Measurements from ENCODE around the gene NOL4L.

The NOL4L gene

DNA sequence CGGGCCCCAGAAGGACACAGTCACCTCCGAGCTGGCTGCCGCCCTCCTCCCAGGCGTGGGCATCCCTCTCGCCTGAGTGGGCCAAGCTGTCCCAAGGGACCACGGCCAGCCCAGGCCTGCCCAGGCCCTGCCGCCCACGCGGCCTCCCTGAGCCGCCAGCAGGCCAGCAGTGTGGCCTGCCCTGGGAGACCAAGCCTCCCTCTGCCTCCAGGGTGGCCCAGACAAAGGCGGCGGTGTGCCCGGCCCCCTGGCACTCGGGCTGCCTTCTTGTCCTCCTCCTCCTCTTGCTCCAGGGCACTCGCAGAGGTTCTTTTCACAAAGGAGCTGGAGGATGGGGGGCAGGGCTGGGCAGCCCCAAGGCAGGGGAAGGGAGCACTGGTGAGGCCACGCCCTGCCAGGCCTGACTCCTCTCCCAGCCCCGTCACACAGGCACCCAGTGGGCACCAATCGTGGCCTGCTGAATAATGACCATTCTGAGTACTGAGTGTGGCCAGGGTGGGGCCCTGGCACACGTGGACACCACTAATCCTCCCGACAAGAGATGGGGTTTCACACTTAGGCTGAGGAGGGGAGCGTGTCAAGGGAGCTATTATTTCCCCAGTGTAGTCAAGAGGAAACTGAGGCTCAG is 25.3 kb downstream of the NOL4L start:
- no peak for DNase-seq

DNA sequence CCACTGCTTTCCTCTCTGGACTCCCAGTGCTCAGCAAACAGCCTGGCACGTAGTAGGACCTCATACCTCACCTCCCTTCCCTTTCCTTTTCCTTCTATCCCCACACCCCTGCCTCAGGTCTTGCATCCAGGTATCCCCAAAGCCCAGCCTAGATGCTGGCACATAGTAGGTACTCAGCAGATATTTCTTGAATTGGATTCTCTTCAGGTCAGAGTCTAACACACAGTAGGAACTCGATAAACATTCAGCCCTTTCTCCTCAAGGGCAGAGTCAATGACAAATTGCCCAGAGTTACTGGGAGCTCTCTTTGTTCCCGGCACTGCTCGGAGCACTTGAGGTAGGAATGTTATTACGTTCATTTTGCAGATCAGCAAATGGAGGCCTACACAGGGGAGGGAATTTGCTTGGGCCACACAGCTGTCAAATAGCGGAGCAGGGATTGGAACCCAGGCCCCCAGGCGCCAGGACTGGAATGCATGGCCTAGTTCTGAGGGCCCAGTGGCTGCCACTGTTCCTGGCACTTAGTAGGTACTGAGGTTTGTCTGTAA is 25.9 kb downstream of the NOL4L start:
- DNase-seq, result no peak

DNA sequence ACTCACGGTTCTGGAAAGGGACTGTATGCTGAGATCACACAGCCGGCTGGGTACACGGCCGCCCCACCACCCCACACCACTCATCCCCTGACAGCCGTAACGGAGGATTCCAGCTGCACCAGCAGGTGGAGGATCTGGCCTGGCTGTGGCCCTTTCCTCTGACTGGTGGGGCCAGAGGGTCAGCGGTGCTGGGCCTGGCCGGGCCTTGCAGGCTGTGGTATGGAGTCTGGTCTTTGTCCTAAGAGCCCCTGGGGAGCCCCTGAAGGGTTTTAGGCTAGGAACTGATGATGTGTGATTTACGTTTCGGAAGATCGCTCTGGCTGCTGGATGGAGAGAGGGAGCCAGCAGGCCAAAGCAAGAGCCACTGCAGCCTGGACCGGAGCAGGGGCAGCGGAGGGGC is 26.6 kb downstream of the NOL4L start:
- no peak for DNase-seq

DNA sequence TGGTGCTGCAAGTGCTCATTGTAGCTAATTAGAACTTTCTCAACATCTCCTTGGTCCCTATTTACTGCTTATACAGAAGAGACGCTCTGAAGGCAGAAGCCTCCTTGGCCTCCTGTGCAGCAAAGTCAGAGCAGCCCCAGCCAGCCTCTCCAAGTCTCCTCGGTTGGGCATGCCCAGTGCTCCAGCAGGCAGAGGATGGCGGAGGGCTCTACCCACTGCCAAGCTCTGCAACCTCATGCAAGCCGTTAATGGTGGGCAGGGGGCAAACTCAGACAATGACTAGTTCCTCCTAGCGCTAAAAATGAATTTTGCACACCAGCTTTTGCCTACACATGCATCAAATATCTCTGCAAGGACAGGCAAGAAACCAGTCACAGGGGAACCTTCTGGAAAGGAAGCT is 27.8 kb downstream of the NOL4L start:
- no peak for DNase-seq

DNA sequence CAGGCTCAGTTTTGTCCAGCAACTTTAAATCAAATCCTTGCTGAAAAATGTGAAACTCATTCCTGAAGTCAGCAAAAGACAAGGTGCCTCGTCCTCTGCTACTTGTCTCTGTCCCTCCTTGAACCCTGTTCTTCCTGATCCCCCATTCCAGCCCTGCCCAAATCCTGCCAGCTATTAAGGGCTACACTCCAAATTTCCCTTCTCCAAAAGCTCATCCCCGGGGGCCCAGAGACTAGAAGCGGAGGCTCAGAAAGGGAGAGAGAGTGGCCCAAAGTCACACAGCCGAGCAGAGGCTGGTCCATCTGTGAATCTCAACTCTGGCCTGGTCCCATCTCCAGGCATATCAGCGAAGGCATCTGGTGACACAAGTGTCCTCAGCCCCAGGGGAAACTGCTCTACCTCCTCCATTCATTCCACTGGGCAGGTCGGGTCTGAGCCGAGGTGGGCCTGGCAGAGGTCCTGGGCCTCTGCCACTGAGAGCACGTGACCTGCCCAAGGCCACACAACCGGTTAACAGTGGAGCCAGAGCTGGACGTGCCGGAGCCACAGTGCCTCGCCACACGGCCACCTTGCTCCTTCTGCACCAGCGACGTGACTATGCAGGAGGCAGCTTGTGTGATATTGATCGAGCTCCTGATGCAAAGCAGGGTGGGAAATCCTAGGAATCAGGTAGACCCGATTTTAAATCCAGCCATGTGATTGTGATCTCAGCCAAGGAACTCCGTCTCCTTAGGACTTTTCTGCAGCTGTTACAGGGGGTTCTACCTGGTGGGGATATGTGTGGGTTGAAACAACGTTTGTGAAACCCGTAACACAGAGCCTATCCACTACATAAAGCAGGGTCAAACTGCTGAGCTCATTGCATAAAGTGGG is 28.6 kb downstream of the NOL4L start:
- DNase-seq, result no peak

DNA sequence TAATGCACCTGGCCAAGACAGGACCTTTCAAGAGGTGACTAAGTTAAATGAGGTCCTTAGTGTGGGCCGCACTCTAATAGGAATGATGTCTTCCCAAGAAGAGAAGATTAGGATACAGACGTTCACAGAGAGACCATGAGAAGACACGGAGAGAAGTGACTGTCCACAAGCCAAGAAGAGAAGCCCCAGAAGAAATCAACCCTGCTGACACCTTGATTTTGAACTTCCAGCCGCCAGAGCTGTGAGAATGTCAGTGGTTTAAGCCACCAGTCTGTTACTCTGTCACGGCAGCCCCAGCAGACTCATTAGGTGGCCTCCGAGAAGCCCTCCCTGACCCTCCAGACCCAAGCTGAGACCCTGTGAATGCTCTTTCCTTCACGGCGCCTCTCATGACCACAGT is 29.5 kb downstream of the NOL4L start:
- DNase-seq, result no peak

DNA sequence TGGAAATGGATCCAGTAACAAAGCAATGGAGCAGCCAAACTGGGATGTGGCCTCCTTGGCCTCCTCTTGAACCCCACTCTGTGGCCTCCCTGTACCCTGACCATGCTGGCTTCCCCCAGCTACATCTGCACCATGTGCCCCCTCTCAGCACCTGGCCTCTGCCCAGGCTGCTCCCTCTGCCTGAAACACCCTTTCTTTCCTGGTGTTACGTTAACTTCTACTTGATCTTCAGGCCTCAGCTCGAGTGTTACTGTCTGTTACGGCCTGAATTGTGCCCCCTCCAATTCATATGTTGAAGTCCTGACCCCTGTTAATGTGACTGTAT is 30.2 kb downstream of the NOL4L start:
- DNase-seq, result no peak

DNA sequence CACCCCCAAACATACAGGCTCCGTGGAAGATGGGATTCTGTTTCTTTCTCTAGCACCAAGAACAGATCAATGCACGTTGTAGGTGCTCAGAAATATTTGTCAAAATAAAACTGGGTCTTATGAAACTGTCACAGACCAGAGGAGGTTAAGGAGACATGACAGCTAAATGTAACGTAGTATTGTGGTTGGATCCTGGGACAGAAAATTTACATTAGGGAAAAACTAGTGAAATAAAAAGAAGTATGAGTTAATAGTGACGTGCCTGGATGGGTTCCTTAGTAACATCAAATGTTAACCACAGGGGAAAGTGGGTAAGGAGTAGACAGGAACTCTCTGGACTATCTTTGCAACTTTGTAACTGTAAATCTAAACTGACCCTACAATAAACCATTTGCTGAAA is 31.5 kb downstream of the NOL4L start:
- DNase-seq, result no peak

DNA sequence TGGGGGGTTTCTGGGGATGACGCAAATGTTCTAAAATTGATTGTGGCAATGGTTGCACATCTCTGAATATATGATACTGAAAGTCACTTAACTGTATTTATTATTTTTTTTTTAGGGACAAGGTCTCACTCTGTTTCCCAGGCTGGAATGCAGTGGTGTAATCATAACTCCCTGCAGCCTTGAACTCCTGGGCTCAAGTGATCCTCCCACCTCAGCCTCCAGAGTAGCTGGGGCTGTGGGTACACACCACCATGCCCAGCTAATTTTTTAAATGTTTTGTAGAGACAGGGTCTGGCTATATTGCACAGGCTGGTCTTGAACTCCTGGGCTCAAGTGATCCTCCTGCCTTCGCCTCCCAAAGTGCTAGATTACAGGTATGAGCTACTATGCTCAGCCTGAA is 33.4 kb downstream of the NOL4L start:
- no peak for DNase-seq

DNA sequence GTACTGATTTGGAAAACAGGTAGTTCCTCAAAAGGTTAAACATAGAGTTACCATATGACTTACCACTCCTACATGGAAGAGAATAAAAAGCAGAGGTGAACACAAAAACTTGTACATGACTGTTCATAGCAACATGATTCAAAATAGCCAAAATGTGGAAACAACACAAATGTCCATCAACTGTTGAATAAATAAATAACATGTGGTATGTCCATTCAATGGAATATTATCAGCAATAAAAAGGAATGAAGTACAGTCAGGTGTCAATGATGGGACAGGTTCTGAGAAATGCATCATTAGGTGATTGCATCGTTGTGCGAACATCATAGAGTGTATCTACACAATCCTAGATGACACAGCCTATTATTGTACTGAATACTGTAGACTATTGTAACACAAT is 35.3 kb downstream of the NOL4L start:
- no peak for DNase-seq

DNA sequence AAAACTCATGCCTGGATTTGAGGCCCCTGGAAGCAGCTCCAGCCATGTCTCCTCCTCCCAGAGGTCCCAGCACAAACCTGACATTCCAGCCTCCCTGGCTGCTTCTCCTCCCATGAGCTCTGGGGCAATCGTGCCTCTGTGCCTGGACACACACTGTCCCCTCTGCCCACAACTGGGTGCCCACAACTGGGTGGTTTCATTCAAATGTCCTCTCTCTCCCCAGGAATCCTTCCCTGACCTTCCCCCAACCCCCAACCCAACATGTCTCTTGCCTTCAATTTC is 37.4 kb downstream of the NOL4L start:
- no peak for DNase-seq

DNA sequence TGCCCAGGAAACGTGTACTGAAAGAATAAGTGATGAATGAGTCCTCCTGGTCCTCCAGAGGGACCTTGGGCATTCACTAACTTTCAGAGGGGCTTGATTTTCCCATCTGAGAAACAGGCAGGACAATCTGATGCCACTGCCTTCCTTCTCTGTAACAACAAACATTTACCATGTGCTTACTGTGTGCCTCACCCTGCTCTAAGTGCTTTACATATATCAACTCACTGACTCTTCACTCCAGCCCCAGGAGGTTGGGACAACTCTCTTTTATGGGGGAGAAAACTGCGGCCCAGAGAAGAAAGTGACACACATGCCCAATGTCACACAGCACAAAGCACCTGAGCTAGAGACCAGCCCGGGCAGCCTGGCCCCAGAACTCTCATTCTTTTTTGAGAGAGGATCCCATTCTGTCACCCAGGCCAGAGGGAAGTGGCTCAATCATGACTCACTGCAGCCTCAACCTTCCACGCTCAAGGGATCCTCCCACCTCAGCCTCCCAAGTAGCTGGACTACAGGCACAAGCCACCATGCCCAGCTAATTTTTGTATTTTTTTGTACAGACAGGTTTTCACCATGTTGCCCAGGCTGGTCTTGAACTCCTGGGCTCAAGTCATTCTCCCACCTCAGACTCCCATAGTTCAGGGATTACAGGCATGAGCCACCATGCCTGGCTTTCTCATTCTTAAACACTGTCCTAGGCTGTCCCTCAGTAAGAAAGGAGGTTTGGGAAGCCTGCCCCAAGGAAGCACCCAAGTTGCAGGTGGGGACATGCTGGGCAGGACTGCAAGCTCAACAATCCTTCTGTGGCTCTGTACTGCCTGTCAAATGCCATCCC is 38.0 kb downstream of the NOL4L start:
- DNase-seq, result no peak

DNA sequence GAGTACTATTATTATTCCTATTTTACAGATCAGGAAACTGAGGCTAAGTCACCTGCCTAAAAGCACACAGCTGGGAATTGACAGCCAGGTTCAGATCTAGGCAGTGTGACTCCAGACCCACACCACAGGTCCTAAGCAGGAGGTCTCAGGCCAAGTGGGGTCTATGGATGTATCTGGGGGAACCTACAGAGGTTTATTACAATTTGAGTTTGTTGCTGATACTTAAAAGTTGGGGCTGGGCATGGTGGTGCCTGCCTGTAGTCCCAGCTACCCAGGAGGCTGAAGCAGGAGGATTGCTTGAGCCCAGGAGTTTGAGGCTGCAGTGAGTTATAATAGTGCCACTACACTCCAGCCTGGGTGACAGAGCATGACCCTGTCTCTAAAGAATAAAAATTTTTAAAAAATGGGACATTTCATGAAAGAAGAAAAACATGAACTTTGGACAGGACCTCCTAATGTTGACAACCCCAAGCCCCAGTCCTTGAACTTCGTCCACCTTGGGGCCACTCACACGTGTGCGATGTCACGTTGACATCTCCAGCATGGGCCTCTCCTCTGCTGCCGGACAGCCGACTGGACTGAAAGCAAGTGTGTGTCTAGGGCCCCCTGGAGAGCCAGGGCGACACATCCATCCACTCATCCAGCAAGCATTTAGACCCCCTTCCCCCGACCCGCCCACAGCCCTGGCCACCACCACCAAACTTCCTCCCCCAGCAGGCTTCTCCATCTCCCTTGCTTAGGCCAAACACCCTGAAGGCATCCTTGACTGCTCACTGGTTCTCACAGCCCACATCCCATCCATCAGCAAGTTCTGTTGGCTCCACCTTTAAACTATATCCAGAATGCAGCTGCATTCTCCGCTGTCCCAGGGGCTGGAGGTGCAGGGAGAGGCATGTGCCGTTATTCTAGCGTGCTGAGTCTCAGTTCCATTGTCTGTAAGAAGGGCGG is 40.0 kb downstream of the NOL4L start:
- no peak for DNase-seq

DNA sequence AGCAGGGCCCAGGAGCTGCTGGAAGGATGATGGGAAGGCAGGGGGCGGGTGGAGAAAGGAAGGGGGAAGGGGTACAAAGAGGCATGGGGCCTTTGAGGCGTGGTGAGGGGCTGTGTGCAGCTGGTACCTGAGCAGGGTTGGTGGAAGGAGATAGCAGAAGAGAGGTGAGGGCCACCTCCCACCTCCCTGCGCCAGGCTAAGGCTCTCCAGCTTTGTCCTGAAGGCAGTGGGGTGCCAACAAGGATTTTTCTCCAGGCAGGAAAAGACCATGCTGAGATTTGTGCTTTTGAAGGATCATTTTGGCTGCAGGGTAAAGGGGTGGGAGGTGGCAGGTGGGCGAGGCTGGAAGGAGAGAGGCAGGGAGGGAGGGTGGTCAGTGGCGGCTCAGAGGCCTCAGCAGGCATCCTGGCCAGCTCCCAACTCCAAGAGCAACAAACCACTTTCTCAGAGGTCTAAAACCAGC is 40.8 kb downstream of the NOL4L start:
- no peak for DNase-seq

DNA sequence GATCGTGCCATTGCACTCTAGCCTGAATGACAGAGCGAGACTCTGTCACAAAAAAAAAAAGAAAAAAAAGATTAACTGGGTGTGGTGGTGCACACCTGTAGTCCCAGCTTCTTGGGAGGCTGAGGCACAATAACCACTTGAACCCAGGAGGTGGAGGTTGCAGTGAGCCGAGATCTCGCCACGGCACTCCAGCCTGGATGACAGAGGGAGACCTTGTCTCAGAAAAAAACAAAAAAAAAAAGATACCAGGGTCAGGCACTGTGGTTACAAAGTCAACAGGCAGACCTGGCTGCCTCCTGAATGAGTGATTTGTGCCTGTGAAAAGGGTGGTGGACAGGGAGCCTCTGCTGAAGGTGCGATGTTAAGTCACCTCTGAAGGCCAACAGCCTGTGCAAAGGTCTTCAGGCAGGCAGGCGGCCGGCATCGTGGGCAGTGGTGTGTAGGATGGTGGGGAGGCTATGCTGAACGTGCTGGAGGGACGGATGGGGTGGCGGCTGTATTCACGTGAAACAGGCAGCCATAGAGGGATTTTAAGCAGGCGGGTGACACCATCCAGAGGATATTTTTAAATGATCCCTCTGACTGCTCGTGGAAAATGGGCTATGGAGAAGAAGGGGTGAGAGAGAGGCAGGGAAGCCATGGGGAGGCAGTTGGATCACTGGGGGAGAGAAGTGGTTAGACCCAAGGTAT is 41.4 kb downstream of the NOL4L start:
- DNase-seq, result no peak

DNA sequence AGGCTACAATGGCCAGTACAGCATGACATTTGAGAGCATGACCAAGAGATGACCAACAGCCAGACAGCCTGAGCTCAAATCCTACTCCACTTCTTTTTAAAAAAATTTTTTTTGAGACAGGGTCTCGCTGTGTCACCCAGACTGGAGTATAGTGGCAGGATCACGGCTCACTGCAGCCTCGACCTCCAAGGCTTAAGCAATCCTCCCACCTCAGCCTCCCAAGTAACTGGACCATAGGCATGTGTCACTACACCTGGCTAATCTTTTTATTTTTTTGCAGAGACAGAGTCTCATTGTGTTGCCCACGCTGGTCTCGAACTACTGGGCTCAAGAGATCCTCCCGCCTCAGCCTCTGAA is 42.9 kb downstream of the NOL4L start:
- DNase-seq, result no peak

DNA sequence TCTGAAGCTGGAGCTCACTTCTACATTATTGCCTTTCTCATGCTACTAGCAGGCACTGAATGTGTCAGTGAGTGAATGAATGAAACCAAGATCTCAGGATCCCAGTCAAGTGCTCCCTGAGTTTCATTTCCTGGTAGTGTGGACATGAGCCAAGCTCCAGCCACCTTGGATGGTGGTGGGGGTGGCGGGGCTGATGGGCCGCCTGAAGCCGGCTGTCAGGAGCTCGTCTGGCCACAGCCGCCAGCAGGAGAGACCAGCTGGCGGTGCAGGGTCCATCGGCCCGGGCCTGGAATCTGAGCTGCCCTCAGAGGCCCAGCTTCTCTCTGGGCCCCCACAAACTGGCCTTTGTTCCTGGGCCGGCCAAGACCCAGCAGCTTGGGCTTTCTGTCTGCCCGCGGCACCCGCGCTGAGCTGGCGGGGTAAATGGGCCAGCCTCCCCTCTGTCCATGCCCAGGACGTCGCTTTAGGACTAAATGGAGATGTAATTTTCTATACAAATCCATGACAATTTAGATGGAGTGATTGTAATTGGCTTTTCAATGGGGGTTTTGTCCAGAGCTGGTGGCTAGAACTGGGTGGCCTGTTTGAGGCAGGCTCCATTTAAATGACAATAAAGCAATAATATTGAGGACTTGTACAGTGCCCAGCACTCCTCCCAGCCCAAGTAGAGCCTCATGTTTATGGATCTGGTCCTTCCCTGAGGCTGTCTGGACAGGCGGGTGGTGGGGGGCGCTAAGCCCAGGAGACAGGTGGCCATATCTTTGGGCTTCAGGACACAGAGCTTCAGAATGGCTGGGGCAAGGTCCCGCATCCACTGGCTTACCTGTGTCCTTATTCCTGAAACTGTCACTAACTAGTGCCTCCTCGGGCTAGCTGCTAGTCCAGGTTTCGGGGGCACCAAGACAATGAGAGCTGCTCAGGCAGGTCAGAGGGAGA is 43.5 kb downstream of the NOL4L start:
- DNase-seq, result no peak

DNA sequence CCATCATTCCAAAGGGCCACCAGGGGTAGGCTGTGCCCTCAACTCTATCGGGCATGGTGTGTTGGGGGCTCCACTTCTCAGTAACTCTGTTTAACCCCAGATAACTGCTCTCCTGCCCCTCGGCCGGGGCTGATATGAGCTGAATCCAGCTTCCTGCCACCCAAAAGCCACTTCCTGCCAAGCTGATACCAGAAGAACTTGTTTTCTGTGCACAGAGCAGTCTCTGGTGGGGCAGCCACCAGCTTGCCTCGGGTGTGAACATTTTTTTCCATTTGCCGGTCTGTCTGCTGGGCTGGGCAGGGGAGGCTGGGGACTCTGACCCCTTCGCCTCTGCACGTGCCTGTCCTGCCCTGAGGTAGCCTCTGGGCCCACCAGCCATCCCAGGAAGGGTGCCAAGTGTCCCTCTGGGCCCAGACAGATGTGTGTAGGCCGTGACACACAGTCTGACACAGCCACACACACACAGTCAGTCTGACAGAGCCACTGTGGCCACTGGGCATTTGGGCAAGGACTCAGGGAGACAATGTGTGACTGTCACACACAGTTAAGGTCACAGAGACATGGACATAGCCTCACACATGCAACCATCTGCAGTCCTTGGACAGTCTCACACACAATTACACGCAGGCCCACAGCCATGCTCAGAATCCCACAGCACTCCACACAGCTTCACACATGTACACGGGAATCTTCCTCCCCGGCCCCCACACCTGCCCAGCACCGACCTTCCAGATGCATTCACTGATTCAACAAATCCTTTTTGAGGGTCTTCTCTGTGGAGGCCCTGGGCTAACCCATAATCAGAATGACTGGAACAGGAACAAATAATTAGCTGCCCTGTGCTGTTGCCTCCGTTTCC is 45.1 kb downstream of the NOL4L start:
- DNase-seq, result peak; percentile 56

DNA sequence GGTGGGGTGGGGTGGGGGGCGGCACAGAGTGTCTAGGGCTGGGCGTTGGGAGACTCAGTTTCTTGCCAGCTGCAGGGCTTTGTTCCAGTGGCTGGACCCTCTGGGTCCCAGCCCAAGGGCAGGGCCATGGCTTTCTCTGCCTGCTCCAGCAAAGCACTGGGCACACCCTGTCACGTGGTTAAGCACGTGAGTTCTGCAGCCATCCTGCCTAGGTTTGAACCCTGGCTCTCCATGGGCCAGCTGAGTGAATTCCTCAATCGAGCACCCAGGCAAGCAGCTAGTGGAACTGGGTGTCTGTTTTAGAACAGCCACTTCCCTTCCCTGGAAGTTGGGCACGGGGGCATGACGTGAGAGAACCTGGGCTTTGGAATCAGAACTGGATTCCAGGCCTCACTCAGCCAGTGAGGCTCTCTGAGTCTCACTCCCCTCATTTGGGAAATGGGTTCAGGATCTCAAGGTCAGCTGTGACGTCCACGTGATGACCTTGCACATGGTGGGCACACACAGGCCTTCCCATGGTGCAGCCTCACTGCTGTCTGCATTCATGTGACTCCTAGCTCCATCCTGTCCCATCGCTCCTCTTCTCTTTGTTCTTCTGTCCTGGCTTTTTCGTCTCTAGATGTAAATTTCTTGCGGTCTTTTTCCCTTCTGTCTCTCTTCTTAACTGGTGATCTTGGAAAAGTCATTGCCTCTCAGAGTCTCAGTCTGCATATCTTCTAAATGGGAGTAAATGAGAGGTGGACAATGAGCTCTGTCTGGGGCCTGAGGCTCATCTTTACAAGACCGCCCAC is 45.9 kb downstream of the NOL4L start:
- no peak for DNase-seq

Measured in stimulated activated naive CD4-positive, alpha-beta T cell treated with Interleukin-2 at 50 U/mL for 16 hours (primary cell).